ENCODE data around the gene ADCY5. TPM values are rescaled to one million over a fixed set of nuclear protein-coding genes. Genes with fewer than 3 reads are reported as not detected.

The ADCY5 gene
- polyA plus RNA-seq, 2 of the 4 experiments (the other 2 are of a cell fraction), result 0.57 to 0.68 TPM

DNA sequence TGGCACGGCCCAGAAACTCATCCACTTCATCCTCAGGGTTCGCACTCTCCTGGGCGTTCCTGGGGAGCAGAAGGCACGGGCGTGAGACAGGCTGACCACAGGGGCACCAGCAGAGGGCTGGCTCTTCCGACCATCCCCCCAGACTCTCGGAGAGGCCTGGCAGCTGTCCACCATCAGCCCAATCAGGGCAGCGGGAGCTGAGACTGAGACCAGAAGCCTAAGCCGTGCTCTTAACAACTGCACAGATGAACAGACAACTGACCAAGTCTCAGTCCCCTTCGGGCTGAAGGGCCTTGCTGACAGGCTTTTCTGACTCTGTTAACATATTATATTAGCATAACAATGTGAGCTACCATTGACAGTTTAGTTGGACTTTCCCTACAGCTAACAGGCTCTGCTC lies 129.1 kb downstream of the ADCY5 start (continued):
- TF ChIP-seq TFCP2L1 (CRISPR knock-in tag; IDR thresholded peaks at IDR 0.05), result no peak
- TF ChIP-seq HES2 (IDR thresholded peaks at IDR 0.05), result no peak
- no peak for TF ChIP-seq NR3C1 (IDR thresholded peaks at IDR 0.05)
- TF ChIP-seq REST (IDR thresholded peaks at IDR 0.05), result no peak

DNA sequence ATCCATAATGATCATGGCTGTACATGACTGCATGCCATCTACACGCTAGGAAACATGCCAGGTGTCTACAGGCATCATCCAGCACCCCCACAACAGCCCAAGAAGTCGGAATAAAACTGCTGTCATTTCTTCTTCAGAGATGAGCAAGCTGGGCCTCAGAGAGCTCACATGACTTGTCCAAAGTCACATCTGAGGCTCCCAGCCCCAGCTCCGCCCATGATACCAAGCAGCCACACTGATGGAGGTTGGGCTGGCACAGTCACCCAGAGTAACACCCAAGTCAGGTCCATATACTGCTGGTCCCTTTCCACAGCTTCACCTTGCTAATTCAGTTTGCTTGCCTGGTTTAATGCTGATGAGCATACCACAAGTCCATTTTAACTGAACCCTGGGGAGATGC lies 130.5 kb downstream of the ADCY5 start:
- 27% methylated on average over 3 of the region's 3 CpGs for WGBS (ENCODE audit: missing lambda C conversion rate)
- H3K4me3 ChIP-seq, result no peak overlapping the region
- no peaks in the 10 kb centered on the region for H3K4me1 ChIP-seq
- H3K9me3 ChIP-seq, result no peaks in the 10 kb centered on the region
- H3K27ac ChIP-seq, result no peak overlapping the region
- CTCF ChIA-PET, result interaction anchor here (0.5 to 1.4 kb wide), 2 partner anchors 11 to 1245 kb away, joined by 5 to 6 read pairs; no protein-coding TSS in a partner anchor
- DNase-seq (ENCODE audit: low read depth in 1 of 2, low spot score in 1 of 2), result no peak
- no peak for FAIRE-seq
- POLR2A ChIA-PET, result no interaction called here
- TF ChIP-seq HOXB13 (CRISPR knock-in tag; IDR thresholded peaks at IDR 0.05; ENCODE audit: low read depth) (no peak), RCOR1 (IDR thresholded peaks at IDR 0.05; ENCODE audit: low read depth, low read length) (no peak), FOXS1 (CRISPR knock-in tag; IDR thresholded peaks at IDR 0.05) (no peak), ZNF302 (CRISPR knock-in tag; IDR thresholded peaks at IDR 0.05) (no peak), REST (IDR thresholded peaks at IDR 0.05) (no peak), JUN (IDR thresholded peaks at IDR 0.05) (no peak), HMGXB4 (CRISPR knock-in tag; IDR thresholded peaks at IDR 0.05; ENCODE audit: borderline replicate concordance) (no peak), CTCF (IDR thresholded peaks at IDR 0.05) (no peak), NFE2L2 (conservative IDR thresholded peaks at IDR 0.05; ENCODE audit: low read length) (no peak), JUNB (IDR thresholded peaks at IDR 0.05) (no peak), GATA3 (IDR thresholded peaks at IDR 0.05; ENCODE audit: borderline replicate concordance) (no peak), ESRRA (IDR thresholded peaks at IDR 0.05; ENCODE audit: borderline replicate concordance, low read length) (no peak), RAD21 (conservative IDR thresholded peaks at IDR 0.05 in 1 of 2, IDR thresholded peaks at IDR 0.05 in 1 of 2) (no peak)
- H3K4me2 ChIP-seq, result no peak overlapping the region
- no peak for ATAC-seq

Data from A549 (cell line).